SKM-1 treated with dmso at 0.1 percent for 144 hours (cell line): ENCODE measurements around the gene SKIC8.
A peak's percentile ranks its signal among the peaks of the same experiment; 100 is the strongest.

Experiments
- DNase-seq: peaks from one replicate; lab custom pipeline; 2025; ENCODE audit not compliant: unreplicated experiment; lab: John Stamatoyannopoulos, UW

The SKIC8 gene

DNA sequence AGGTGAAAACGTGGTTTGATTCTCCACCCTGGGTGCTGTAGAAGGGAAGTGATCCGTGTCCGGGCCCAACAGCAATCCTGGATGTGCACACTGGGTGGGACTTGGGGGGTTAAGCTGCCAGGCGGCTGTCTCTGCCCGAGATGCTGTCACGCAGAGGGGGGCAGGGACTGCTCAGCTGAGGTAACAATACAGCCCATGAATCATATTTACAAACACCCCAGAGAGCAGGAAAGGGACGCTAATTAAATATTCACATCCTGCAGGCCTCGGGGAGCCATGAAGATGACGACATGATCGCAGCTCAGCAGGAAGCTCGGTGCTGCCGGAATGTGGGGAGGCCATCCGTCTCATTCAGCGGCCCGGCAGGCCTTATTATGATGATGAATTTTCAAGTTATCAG is 22.8 kb upstream of the SKIC8 start:
- no peak for DNase-seq

DNA sequence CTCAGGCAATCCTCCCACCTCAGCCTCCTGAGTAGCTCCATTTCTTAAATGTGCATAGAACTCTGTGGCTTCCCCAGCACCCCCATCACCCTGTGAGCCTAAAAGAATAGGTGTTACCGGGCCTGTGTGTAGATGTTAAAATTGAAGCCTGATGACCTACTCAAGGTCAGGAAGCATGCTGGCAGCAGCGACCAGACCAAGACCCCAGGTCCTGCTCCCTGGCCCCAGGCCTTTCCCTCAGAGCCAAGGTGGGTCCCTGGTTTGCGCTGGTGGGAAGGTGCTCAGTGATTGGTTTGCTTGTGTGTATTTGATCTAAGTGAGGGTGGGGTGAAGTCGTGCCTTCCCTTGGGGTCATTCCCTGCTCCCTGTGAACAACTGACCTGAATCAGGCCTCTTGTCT is 22.4 kb upstream of the SKIC8 start:
- no peak for DNase-seq

DNA sequence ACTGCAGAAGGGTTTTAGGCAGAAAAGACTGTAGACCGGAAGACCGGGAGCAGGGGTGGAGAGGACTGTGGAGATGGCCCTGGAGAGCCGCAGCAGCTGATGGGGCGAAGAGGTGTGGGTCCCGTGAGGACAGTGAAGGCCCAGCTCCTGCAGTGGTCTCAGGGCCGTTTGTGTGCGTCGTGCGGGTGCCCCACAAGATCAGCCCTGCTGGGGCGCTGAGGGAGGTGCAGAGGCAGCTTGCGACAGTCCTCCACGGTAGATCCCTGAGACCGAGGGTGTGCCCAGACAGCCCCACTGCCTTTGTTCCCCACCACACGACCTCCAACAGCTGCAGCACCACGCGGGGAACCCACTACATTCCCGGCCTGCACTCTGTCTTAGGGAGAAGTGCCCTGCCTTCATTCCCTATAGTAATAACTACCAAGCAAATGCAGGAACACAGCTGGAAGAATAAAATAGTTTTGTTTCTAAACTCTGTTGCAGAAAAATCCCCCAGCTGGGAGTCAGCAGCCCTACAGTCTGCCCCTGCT is 21.7 kb upstream of the SKIC8 start:
- no peak for DNase-seq

DNA sequence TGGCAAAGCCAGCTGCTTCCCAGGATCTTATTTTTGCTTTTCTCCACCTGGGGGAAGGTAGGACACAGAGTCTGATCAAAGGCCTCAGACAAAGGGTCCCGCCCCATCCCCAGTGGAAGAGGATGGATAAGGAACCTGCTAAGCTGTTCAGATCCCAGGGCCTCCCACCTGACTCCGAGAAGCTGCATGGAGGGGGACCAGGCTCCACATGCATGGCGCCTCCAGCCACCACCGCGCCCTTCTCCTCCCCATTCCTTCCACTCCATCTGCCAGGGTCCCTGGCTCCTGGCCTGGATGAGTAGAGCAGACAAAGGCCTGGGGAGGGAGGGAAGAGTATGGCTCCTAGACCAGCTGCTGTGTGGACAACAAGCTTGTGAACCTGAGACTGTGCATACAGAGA is 20.8 kb upstream of the SKIC8 start:
- DNase-seq, result no peak

DNA sequence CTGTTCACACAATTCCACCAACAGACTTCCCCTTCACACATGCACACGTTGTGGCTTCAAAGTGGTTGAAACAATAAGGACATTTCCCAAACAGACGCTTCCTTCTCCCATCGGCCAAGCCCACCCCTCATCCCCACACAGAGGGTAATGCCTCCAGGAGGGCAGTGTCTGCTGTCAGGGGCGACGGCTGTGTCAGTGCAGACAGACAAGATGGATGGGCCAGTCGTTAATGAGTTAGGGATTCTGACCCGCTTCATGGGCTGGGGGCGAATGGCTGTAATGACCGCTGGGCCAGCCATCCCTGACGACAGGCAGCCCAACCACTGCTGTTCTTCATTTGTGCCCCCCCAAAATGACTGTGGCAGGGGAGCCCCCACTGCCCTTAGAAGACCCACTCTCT is 20.2 kb upstream of the SKIC8 start:
- no peak for DNase-seq

DNA sequence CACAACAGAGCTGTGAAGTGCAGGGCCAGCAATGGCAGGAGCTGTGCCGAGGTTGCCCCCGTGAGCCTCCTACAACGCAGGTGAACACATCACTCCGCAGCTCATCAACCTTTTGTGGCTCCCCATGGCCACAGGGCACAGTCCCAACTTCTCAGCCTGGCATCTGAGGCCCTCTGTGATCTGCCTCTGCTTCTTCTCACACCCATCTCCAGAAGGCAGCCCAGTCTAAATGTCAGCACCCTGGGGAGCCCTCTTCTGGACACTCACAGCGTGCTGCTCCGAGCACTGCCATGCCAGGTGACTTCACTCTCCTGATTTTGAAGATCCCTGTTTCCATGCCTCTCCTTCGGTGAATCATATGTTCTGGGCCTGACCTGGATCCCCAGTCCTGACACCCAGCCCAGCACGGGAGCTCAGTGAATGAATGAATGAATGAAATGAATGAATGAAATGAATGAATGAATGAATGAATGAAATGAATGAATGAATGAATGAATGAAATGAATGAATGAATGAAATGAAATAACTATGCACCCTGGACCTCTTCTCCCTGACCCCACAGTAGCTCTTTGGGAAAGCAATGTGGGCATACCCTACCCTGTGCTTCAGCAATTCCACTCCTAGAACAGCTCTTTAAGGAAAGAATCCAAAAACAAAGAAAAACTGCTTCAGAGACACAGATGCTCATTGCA is 17.9 kb upstream of the SKIC8 start:
- DNase-seq, result peak; percentile 18

DNA sequence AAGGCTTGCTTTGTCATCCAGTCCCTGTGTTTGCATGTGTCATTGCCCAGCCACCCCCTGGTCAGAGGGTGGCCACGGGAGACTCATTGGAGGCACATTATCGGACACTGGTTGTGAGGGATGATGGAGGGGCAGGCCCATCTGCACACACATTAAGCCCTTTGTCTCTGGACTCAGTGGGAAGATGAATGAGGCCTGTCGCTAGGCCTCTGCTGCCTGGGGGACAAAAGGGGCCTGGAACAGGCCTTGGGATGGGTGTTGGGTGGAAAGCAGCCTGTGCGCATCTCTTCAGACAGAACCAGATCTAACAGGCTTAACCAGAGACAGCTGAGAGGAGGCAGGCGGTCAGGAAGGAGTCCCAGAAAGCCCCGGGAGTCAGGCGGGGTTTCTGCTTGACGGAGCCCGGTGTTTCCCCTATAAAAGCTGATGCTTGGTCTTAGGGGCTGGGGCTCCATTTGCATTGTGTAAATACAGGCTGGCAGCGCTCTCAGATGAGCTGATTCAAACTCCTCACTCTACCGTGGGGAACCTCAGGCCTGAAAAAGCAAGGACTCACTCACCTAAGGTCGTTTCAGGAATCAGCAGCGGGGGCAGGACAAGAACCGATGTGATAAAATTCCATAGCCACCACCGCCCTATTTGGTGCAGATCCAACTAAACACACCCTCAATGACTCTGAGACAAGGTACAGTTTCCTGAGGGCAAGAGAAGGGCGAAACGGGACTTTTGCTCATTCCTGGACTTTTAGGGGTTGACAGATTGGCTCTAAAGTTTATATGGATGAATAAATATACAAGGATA is 17.1 kb upstream of the SKIC8 start:
- no peak for DNase-seq

DNA sequence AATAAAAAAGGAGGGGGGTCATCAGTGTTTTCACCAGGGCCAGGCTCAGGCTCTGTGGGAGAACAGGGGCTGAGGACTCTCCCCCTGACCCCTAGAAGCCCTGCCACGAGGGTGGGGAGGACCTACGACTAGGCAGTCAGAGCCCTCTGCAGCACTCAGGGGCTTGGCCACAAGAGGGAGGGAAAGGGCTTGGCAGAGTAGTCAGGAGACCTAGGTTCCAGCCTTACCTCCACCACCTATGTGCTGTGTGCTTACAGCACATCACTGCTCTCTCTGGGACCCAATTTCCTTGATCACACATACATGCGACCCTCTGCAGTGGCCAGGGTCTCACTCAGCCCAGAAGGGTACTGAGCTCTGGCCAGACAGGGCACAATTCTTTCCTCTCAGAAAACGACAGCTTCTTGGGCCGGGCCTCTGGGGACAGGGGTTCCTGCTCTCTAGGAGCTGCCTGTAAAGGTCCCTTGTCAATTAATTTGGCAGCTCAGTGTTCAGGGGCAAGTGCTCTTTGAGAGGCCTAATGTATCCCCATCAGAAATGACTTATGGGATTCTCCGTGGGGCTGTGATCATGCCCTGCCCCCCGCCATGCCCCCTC is 16.4 kb upstream of the SKIC8 start:
- peak; percentile 55 for DNase-seq

DNA sequence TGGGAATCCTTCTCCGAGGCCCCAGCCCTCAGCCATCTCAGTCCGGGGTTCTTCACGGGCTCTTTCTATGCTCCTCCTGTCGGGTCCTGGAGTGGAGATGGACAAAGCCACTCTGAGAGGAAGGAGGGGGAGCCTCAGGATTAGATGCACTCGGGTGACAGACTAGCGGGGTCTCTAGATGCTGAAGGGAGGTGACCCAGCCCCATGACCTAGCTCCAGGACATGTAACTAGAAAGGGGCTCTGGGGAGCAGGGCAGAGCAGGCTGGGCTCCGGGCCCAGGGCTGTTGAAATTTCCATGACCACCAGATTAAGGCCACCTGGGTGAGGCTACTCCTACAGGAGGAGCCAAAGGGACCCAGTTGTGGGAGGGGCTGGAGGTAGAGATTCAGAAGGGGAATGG is 14.8 kb upstream of the SKIC8 start:
- DNase-seq, result no peak

DNA sequence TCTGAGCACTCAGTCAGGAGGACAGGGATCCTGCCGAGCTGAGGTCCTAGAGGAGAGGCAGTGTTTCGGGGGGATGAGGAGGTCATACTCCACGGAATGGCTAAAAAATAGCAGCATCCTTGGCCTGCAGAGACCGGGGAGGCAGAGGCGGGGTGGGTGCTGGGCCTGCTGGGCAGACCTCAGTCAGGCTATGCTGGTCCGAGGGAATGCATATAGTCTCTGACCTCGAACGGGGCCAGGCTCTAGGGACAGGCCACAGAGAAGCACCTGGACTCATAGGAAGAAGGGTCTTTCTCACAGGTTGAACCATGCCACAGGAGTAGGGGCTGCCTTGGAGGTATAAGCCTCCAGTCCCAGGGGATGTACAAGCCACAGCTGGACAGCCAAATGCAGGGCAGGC is 14.0 kb upstream of the SKIC8 start:
- no peak for DNase-seq

DNA sequence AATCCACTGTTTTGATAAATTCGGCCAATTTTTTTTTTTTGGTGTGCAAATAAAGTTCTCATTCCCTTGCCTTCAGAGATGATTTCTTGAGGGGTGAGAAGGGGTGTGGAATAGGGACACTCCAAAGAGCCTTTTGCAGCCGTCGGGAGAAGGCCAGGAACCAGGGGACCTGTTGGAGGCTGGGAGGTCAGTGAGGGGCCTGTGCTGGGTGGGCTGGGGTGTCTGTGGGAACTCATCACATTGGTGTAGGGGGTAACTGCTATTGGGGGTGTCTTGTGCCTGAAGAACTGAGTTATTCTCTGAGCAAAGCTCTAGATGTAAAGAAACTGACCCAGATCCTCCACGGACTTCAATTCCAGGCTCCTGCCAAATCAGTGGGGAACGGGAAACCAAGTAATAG is 13.5 kb upstream of the SKIC8 start:
- no peak for DNase-seq

DNA sequence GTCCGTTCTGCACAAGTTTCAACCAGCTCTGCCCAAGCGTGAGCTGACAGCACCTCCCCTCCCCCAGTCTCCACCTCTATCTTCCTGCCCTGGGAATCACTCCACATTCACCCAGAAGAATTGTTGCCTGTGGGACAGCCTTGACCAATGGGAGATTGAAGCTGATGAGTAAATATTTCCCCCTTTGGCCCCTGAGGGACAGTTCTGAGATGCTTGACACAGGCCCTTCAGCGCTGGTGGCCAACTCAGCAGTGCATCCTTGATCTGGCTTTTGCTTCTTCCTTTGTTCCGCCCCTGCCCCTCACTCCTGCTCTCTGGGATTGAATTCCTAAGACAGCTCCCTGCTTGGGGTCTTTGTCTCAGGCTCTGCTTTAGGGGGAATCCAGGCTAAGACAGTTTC is 13.1 kb upstream of the SKIC8 start:
- no peak for DNase-seq

DNA sequence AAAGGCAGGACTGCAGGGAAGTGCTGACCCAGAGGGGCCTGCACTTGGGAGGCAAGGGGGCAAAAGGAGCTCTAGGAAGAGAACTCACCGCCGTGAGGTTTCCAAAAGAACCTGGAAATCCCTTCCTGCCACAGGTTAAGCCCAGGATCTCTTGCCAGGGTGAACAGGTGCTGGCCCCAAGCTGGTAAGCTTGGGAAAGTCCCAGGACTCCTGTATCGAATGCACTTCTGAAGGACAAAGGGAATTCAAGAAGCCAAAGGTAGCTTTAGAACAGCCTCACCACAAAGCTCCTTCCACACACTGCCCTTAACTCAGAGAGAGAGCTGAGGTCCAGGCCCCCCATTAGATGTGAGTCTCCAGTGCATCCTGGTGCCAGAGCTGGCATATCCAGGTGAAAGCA is 11.9 kb upstream of the SKIC8 start:
- DNase-seq, result no peak

DNA sequence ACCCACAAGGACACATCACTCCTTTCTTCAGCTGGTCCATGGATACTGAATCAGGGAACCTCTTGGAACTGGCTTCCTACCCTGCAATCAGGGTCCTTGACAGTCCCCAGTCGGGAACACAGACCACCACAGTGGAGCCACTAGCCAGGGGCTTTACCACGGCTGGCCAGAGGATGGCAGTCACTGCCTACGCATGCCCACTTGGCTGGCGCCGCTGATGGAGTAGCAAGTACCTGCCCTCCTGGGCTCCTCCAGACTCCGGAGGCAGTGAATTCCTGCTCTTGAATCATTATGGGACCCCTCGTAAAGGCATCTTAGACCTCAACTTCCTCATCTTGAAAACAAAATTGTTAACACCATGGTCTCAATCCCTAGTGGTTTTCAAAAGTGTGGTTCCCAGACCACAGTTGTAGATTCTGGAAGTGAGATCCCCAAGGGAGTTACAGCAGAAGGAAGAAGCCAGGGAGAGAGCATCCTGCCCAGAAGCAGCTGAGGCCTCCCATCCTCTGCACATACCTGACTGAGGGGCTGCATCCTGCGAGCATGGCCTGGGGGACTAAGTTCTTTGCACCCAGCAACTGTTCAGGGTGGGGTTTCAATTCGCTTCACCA is 9.1 kb upstream of the SKIC8 start:
- DNase-seq, result peak; percentile 68

DNA sequence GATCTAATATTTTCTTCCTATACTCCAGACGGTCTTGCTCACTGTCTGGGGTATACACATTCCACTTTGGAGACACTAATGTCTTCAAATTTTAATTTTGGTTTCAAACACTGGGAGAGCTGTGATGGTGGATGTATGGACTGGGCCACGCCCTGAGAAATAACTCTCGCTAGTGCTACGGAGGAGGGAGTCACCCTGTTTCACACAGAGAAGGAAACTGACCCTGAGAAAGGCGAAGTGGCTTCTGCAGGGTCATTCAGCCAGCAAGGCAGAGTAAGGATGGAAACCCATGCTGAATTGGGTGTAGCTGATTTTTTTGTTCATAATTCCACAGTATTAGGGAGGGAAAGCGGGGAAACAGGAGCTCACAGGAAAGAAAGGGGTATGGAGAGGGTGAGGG is 8.6 kb upstream of the SKIC8 start:
- no peak for DNase-seq

DNA sequence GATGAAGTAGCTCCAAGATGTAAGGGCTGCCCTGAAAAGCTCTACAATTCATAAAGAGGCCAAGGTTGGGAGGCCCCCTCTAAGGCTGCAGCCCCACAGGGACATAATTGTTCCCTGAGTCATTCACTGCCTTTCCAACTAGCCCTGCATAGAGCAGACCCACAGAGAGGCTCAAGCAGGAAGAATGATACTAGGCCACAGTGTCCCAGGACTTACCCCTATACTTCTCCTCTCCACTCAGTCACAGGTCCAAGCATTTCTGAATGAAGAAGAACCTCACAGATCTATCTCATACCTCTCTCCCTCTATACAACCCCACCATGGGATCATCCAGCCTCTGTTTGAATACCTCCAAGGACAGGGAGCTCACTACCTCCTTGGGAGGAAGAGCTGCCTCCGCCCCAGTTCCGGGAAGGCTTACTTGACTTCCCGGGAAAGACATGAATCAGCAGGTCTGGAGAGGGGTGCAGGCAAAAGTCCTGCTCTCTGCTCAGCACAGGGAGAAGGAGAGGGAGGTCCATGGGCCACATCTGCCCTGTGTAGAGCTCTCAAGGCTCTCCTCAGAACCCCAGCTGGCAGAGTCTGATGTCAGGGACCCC is 6.9 kb upstream of the SKIC8 start:
- DNase-seq, result no peak

DNA sequence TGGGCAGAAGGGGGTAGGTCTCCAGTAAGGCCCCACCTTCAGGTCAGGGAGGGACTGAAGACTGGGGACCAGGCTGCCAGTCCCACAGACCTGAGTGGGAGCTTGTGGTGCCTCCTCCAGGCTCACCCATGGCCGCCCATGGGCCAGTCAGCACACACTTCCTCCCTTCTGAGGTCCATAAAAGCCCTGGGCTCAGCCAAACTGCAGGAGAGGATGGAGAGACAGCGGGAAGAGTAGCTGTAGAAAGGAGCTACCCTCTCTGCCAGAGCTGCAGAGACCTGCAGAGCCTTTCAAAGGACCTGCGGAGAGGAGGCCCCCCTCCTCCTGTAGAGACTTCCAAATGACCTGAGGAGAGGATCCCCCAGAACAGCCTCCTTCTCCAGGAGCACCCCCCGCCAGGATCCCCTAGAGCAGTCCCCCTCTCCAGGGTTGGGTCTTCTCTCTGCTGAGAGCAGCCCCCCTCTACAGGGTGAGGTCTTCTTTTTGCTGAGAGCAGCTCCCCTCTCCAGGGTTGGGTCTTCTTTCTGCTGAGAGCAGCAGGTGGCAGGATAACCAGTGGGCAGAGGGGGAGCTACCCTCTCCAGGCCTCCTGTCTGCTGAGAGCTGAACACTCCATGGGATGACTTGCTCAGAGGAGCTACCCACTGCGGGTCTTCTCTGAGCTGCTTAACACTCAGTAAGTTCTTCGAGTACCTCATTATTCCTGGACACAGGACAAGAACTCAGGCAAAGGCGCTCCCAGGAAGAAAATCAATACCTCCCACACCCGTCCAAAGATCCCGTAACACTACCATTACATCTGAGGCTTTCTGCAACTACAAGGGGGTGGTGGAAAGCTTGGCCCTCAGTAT is 5.0 kb upstream of the SKIC8 start:
- DNase-seq, result no peak

DNA sequence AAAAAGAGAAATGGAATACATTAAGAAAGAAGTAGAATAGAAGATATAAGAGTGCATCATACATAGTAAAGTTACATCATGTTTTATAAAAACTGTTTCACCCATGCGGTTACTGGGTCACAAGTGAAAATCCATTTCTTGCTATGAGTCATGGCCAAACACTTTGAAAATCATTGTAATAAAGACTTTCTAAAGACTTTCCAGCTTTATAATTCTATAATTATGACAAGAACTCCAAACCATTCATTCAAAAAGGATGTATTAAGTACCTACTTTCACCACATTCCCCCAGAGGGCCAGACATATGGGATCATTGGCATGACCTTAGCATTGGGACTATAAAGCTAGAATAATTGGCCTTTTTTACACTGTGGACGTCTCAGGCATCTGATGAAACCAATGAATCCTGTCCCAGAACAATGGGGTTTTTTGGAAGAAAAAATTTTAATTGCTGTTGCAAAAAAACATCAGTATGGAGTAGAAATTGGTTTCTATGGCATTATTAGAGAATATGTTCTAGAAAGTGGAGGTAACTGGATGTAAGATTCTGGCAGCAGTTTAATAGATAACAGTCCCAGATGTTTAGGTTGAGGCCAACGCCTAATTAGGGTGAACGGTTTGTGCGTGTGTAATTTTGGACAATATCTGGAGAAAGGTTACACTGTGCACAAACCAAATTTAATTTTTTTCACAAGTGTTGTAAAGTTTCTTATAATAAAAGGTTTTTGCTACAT is 3.3 kb upstream of the SKIC8 start:
- no peak for DNase-seq

DNA sequence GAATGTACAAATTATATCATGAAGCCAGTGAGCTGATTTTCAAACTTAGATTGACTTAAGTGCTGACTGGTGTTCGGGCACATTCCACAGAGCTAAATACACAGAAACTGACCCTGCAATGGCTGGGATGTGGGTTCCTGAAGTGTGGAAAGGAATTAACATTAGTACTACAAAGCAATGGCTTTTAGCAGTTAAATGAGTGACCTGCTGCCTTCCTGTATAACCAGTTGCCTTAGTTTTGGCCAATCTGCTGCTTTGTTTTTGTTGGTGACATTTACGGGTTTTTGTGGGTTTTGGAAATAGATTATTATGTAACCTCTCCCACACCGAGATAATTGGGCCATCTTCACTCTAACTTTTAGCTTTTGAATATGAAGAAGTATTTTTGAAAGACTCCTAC is 2.4 kb upstream of the SKIC8 start:
- DNase-seq, result peak; percentile 74

DNA sequence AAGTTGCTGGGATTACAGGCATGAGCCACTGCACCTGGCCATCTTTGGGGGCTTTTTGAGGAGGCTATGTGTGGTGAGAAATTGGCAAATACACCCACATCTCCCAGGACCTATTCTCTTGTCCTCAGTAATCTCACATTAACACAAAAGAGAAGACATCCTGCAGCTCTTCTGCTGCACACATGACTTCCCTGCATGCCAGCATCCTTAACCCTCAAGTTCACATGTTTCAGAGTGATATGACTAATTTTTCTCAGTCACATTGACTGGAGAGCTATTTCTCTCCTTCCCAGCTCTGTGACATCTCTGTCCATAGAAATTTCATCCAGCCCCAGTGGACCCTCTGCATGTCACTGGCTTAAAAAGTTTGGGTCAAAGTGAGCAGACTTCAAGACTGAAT is 1.9 kb upstream of the SKIC8 start:
- DNase-seq, result no peak
